Colon (tissue), 2 donors: ENCODE results near the gene MCM9.

Experiments
- FAIRE-seq: peaks from 2 replicates; lab custom pipeline; 2012; peaks lifted over from hg19 to GRCh38; lab: Jason Lieb, UNC
- donor health status: control.
- donor health status: control.

MCM9 gene

GRCh38 chr6:118932421-118932820, 2.5 kb downstream of the MCM9 start:
- no peak for FAIRE-seq

- FAIRE-seq = no peak
Observed at GRCh38 chr6:118931436-118931835, 3.5 kb downstream of the MCM9 start.

GRCh38 chr6:118930680-118931079, 4.3 kb downstream of the MCM9 start:
- no peak for FAIRE-seq

GRCh38 chr6:118923035-118923434, 11.9 kb downstream of the MCM9 start:
- no peak for FAIRE-seq

GRCh38 chr6:118921084-118921483, 13.9 kb downstream of the MCM9 start:
- FAIRE-seq = no peak

- no peak for FAIRE-seq
Observed at GRCh38 chr6:118918329-118918725, 16.6 kb downstream of the MCM9 start.

- FAIRE-seq = no peak
Observed at GRCh38 chr6:118917546-118918328, 17.2 kb downstream of the MCM9 start.

- no peak for FAIRE-seq
Observed at GRCh38 chr6:118914598-118914997, 20.4 kb downstream of the MCM9 start.

- no peak for FAIRE-seq
Observed at GRCh38 chr6:118913161-118913560, 21.8 kb downstream of the MCM9 start.

- FAIRE-seq = no peak
Observed at GRCh38 chr6:118912646-118913045, 22.3 kb downstream of the MCM9 start.

GRCh38 chr6:118908441-118908840, 26.5 kb downstream of the MCM9 start:
- no peak for FAIRE-seq

GRCh38 chr6:118905851-118906250, 29.1 kb downstream of the MCM9 start:
- no peak for FAIRE-seq

GRCh38 chr6:118905084-118905483, 29.9 kb downstream of the MCM9 start:
- no peak for FAIRE-seq

GRCh38 chr6:118903691-118904090, 31.3 kb downstream of the MCM9 start:
- no peak for FAIRE-seq

- FAIRE-seq = no peak
Observed at GRCh38 chr6:118903138-118903537, 31.8 kb downstream of the MCM9 start.

GRCh38 chr6:118902726-118903125, 32.2 kb downstream of the MCM9 start:
- no peak for FAIRE-seq

GRCh38 chr6:118899948-118900347, 35.0 kb downstream of the MCM9 start:
- no peak for FAIRE-seq

- FAIRE-seq = no peak
Observed at GRCh38 chr6:118897386-118897785, 37.6 kb downstream of the MCM9 start.

- no peak for FAIRE-seq
Observed at GRCh38 chr6:118896339-118897136, 38.4 kb downstream of the MCM9 start.

GRCh38 chr6:118895859-118896258, 39.1 kb downstream of the MCM9 start:
- FAIRE-seq = no peak

- FAIRE-seq = no peak
Observed at GRCh38 chr6:118895261-118895560, 39.7 kb downstream of the MCM9 start.

- FAIRE-seq = no peak
Observed at GRCh38 chr6:118894425-118895260, 40.3 kb downstream of the MCM9 start.
